HG02763 (cell line): ENCODE results near the gene ERAL1.
"Not testable (repeated sequence)": the region's sequence is repeated elsewhere in the genome, so short reads cannot be mapped to it uniquely, and the experiment has no call there.

ENCODE experiments used
- ATAC-seq: cut with Tn5 transposase; IDR thresholded peaks from one replicate; pipeline ENCODE4 v1.9.1; 2021; ENCODE audit warnings: mild to moderate bottlenecking, moderate library complexity; ENCODE audit not compliant: unreplicated experiment

Gene ERAL1

GRCh38 chr17:28854457-28855335 lies at the start of gene ERAL1:
Gene ERAL1 (plus strand): TSS chr17:28855016. CDS start chr17:28855035, 19 bp downstream.
- ATAC-seq = peak; percentile 92

- no peak for ATAC-seq
Observed at GRCh38 chr17:28807925-28808634, 46.7 kb upstream of the ERAL1 start.

GRCh38 chr17:28810437-28810836 lies 44.4 kb upstream of the ERAL1 start:
- no peak for ATAC-seq

GRCh38 chr17:28811651-28812090 lies 43.1 kb upstream of the ERAL1 start:
- ATAC-seq = no peak

GRCh38 chr17:28812091-28812747 lies 42.6 kb upstream of the ERAL1 start:
- ATAC-seq = peak; percentile 96

- no peak for ATAC-seq
Observed at GRCh38 chr17:28812748-28813377, 42.0 kb upstream of the ERAL1 start.

GRCh38 chr17:28816540-28816939 lies 38.3 kb upstream of the ERAL1 start:
- no peak for ATAC-seq

- ATAC-seq = no peak
Observed at GRCh38 chr17:28818819-28819221, 36.0 kb upstream of the ERAL1 start.

- ATAC-seq = no peak
Observed at GRCh38 chr17:28819582-28819981, 35.2 kb upstream of the ERAL1 start.

GRCh38 chr17:28827672-28828071 lies 27.1 kb upstream of the ERAL1 start:
- ATAC-seq = no peak

GRCh38 chr17:28828294-28829040 lies 26.3 kb upstream of the ERAL1 start:
- no peak for ATAC-seq

GRCh38 chr17:28834420-28834819 lies 20.4 kb upstream of the ERAL1 start:
- no peak for ATAC-seq

GRCh38 chr17:28836541-28836940 lies 18.3 kb upstream of the ERAL1 start:
- ATAC-seq = not testable (repeated sequence)

- ATAC-seq = no peak
Observed at GRCh38 chr17:28839221-28839620, 15.6 kb upstream of the ERAL1 start.

GRCh38 chr17:28841901-28842281 lies 12.9 kb upstream of the ERAL1 start:
- no peak for ATAC-seq

GRCh38 chr17:28842282-28843012 lies 12.4 kb upstream of the ERAL1 start, which contains the start of gene FAM222B:
Gene FAM222B (minus strand): TSS chr17:28842790. CDS start chr17:28766667, 76,123 bp downstream.
- peak; percentile 88 for ATAC-seq

- ATAC-seq = no peak
Observed at GRCh38 chr17:28843816-28844148, 11.0 kb upstream of the ERAL1 start.

GRCh38 chr17:28846231-28846630 lies 8.6 kb upstream of the ERAL1 start:
- no peak for ATAC-seq

- not testable (repeated sequence) for ATAC-seq
Observed at GRCh38 chr17:28846699-28847098, 8.1 kb upstream of the ERAL1 start.

GRCh38 chr17:28848667-28849066 lies 6.1 kb upstream of the ERAL1 start:
- not testable (repeated sequence) for ATAC-seq
